Kidney (tissue), 14 donors: Measurements from ENCODE around the gene SYPL1. TPM values are rescaled to one million over a fixed set of nuclear protein-coding genes. Genes with fewer than 3 reads are reported as not detected.

Source experiments
- DNase-seq, 5 donors: peaks; one replicate each; pipeline ENCODE4 v3.0.0-alpha.2; 2013 to 2020
- FAIRE-seq: peaks from 2 replicates; lab custom pipeline; 2012; peaks lifted over from hg19 to GRCh38; lab: Jason Lieb, UNC
- H3K27ac ChIP-seq, 2 donors: one replicate each; pipeline ENCODE4 v1.7.0; 2013; ENCODE audit warnings: low read depth in 2 of 2, low read length in 2 of 2, inconsistent platforms in 1 of 2
- H3K27me3 ChIP-seq: one replicate; pipeline ENCODE4 v1.7.1; 2013; ENCODE audit warnings: low read length, inconsistent platforms; ENCODE audit not compliant: control insufficient read depth, insufficient read depth
- H3K36me3 ChIP-seq, 3 donors: one replicate each; pipeline versions ENCODE4 v1.7.0 to v1.7.1; 2013; ENCODE audit warnings: low read length in 3 of 3, control low read depth in 1 of 3, inconsistent platforms in 1 of 3; ENCODE audit not compliant: insufficient read depth in 3 of 3, control insufficient read depth in 2 of 3
- H3K4me1 ChIP-seq, 3 donors: one replicate each; pipeline versions ENCODE4 v1.7.0 to v1.7.1; 2013; ENCODE audit warnings: low read length in 3 of 3, inconsistent platforms in 1 of 3, low read depth in 1 of 3; ENCODE audit not compliant: control insufficient read depth in 2 of 3, insufficient read depth in 2 of 3
- H3K4me3 ChIP-seq, 3 donors: one replicate each; pipeline versions ENCODE4 v1.7.0 to v1.8.1; 2013; ENCODE audit warnings: low read length in 3 of 3, control low read depth in 1 of 3, inconsistent platforms in 1 of 3
- H3K9ac ChIP-seq, 3 donors: one replicate each; pipeline versions ENCODE4 v1.7.0 to v1.7.1; 2013; ENCODE audit warnings: low read length in 3 of 3, control low read depth in 1 of 3, inconsistent platforms in 1 of 3
- H3K9me3 ChIP-seq, 3 donors: one replicate each; pipeline versions ENCODE4 v1.7.0 to v1.7.1; 2013; ENCODE audit warnings: low read length in 3 of 3, control low read depth in 1 of 3, inconsistent platforms in 1 of 3; ENCODE audit not compliant: control insufficient read depth in 2 of 3, insufficient read depth in 1 of 3
- CTCF ChIP-seq: IDR thresholded peaks from 3 replicates; pipeline ENCODE4 v1.5.1; 2012; ENCODE audit warnings: mild to moderate bottlenecking, moderate library complexity, borderline replicate concordance; ENCODE audit not compliant: insufficient read depth; ENCODE audit errors: extremely low read depth
- intact Hi-C: fragments of 100-400 bp; cut with DNase I; formaldehyde crosslinking; loops from one replicate; pipeline ENCODE4 v1.11.1; 2022
- polyA plus RNA-seq: library from polyadenylated mRNA; stranded (reverse); fragments of 350-450 nt; fragmentation: Illumina TruSeq; extraction: RNeasy Lipid Tissue Mini Kit (QIAGEN cat#74804); gene quantifications from one replicate; pipeline ENCODE4 v1.2.3, GENCODE V29; 2014; ENCODE audit warnings: low read depth, low replicate concordance; ENCODE audit not compliant: insufficient read depth
- total RNA-seq: library from RNA; stranded (reverse); fragmentation: NEBNext Ultra II Directional; extraction: Animal tissue kit (Norgen Biotek cat#: 25700); gene quantifications from one replicate; pipeline ENCODE4 v1.2.1, GENCODE V29; 2021
- donor health status: control.
- donor health status: control.
- donor health status: control.
- donor health status: control.
- donor health status: control.
- donor health status: DM: yes; HTN: yes; CAD: no.
- donor health status: Normal renal cell carcinoma (clear cell type).

Gene SYPL1
- total and polyA plus RNA-seq, 2 donors from 2014 or later = 90.8 to 111 TPM

- no peaks in the 10 kb centered on the region for H3K4me1 ChIP-seq
- no peak for TF ChIP-seq CTCF
- H3K36me3 ChIP-seq = peaks cover 5 to 27% (median 8%) of the 10 kb centered on the region in 3 donors
- intact Hi-C loops = no loop called here
- no peak overlapping the region for H3K9ac ChIP-seq
- no peak overlapping the region for H3K27ac ChIP-seq
- FAIRE-seq (no peak), DNase-seq (no peak)
- H3K27me3 ChIP-seq = no peaks in the 10 kb centered on the region
- no peak overlapping the region for H3K4me3 ChIP-seq
- H3K9me3 ChIP-seq = no peaks in the 10 kb centered on the region
Observed at GRCh38 chr7:106088014-106088413, 24.1 kb downstream of the SYPL1 start.

GRCh38 chr7:106086062-106086461, 26.1 kb downstream of the SYPL1 start:
- H3K9me3 ChIP-seq = no peaks in the 10 kb centered on the region
- H3K4me1 ChIP-seq = no peaks in the 10 kb centered on the region
- FAIRE-seq (no peak), DNase-seq (no peak)
- H3K27ac ChIP-seq = no peak overlapping the region
- intact Hi-C loops = no loop called here
- H3K4me3 ChIP-seq = no peak overlapping the region
- peaks cover 2 to 16% (median 5%) of the 10 kb centered on the region in 3 donors for H3K36me3 ChIP-seq
- no peak overlapping the region for H3K9ac ChIP-seq
- H3K27me3 ChIP-seq = no peaks in the 10 kb centered on the region
- no peak for TF ChIP-seq CTCF

GRCh38 chr7:106085015-106085414, 27.1 kb downstream of the SYPL1 start:
- Histone ChIP-seq H3K4me1 (peaks cover 0 to 1% (median 0%) of the 10 kb centered on the region in 3 donors), H3K27ac (no peak overlapping the region), H3K9ac (no peak overlapping the region), H3K36me3 (peaks cover 0 to 6% (median 3%) of the 10 kb centered on the region in 3 donors), H3K27me3 (no peaks in the 10 kb centered on the region), H3K9me3 (no peaks in the 10 kb centered on the region), H3K4me3 (no peak overlapping the region)
- no peak for TF ChIP-seq CTCF
- intact Hi-C loops = no loop called here
- DNase-seq (no peak), FAIRE-seq (no peak)

- intact Hi-C loops = no loop called here
- FAIRE-seq = no peak
Observed at GRCh38 chr7:106083717-106084116, 28.4 kb downstream of the SYPL1 start.

More at GRCh38 chr7:106083717-106084116, 28.4 kb downstream of the SYPL1 start:
- H3K4me3 ChIP-seq = no peak overlapping the region
- H3K27me3 ChIP-seq = no peaks in the 10 kb centered on the region
- H3K27ac ChIP-seq = no peak overlapping the region
- no peak for TF ChIP-seq CTCF
- DNase-seq = no peak
- no peak overlapping the region for H3K9ac ChIP-seq
- H3K4me1 ChIP-seq = peaks cover 0 to 4% (median 0%) of the 10 kb centered on the region in 3 donors
- H3K9me3 ChIP-seq = no peaks in the 10 kb centered on the region
- H3K36me3 ChIP-seq = no peaks in the 10 kb centered on the region
